Measurements from ENCODE around the gene CD96. TPM values are rescaled to one million over a fixed set of nuclear protein-coding genes. Genes with fewer than 3 reads are reported as not detected.

The CD96 gene
- total RNA-seq, 2 donors from 2014 or later, result 0.33 to 2.6 TPM

DNA sequence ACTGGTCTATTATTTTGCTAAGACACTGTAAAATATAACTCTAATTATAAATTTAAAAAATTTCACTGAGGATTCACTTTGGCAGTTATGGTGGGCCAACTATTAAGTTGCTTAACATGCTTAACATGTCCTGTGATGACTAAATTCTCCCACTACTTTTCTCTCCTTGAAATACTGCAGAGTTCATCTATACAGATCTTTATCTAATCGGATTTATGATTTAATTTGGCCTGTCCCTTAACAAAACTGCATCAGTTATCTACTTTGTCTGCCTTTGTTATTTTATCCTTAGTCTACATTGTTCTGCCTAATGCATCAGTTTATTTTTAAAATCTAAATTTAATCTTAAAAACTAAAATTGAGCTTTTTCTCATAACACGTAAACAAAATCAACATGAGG is 26.4 kb downstream of the CD96 start:
- Histone ChIP-seq H3K9me3 (no peaks in the 10 kb centered on the region), H3K27me3 (no peaks in the 10 kb centered on the region), H3K27ac (no peak overlapping the region), H3K36me3 (replicated peaks in 1 of 2; ENCODE audit: insufficient read depth in 1 of 2, low read depth in 2 of 2) (no peaks in the 10 kb centered on the region), H3K4me1 (no peaks in the 10 kb centered on the region), H3K4me3 (no peak overlapping the region)
- ATAC-seq, result no peak
- TF ChIP-seq, protein P1, sequence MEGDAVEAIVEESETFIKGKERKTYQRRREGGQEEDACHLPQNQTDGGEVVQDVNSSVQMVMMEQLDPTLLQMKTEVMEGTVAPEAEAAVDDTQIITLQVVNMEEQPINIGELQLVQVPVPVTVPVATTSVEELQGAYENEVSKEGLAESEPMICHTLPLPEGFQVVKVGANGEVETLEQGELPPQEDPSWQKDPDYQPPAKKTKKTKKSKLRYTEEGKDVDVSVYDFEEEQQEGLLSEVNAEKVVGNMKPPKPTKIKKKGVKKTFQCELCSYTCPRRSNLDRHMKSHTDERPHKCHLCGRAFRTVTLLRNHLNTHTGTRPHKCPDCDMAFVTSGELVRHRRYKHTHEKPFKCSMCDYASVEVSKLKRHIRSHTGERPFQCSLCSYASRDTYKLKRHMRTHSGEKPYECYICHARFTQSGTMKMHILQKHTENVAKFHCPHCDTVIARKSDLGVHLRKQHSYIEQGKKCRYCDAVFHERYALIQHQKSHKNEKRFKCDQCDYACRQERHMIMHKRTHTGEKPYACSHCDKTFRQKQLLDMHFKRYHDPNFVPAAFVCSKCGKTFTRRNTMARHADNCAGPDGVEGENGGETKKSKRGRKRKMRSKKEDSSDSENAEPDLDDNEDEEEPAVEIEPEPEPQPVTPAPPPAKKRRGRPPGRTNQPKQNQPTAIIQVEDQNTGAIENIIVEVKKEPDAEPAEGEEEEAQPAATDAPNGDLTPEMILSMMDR (IDR thresholded peaks at IDR 0.05), result no peak
- TF ChIP-seq POLR2A (IDR thresholded peaks at IDR 0.05), result no peak
- intact Hi-C loops (cut with DNase I), result no loop called here
- 65 to 70% methylated on average over 2 of the region's 2 CpGs for WGBS, 2 donors
- no peak for DNase-seq

DNA sequence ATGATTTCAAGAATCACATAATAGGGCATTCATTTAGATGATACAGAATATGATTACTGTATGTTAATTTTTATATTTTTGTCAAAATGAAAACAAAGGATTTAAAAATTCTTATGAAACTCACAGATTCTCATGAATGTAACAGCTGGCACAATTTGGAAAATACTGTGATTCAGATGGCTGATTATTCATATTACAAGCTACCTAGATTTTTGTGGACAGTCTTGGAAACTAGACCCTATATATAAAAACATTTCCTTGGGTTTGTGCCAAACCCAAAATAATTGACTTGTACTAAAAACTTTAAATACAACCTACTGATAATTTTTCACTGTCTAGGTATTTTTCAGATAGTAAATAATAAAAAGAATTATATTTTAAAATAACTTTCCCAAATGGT is 26.9 kb downstream of the CD96 start:
- Histone ChIP-seq H3K36me3 (replicated peaks in 1 of 2; ENCODE audit: insufficient read depth in 1 of 2, low read depth in 2 of 2) (no peaks in the 10 kb centered on the region), H3K4me1 (no peaks in the 10 kb centered on the region), H3K27ac (no peak overlapping the region), H3K27me3 (no peaks in the 10 kb centered on the region), H3K4me3 (no peak overlapping the region), H3K9me3 (no peaks in the 10 kb centered on the region)
- DNase-seq (no peak), ATAC-seq (no peak)
- TF ChIP-seq, protein P1 (IDR thresholded peaks at IDR 0.05), result no peak
- TF ChIP-seq POLR2A (IDR thresholded peaks at IDR 0.05), result no peak
- intact Hi-C loops (cut with DNase I), result no loop called here

DNA sequence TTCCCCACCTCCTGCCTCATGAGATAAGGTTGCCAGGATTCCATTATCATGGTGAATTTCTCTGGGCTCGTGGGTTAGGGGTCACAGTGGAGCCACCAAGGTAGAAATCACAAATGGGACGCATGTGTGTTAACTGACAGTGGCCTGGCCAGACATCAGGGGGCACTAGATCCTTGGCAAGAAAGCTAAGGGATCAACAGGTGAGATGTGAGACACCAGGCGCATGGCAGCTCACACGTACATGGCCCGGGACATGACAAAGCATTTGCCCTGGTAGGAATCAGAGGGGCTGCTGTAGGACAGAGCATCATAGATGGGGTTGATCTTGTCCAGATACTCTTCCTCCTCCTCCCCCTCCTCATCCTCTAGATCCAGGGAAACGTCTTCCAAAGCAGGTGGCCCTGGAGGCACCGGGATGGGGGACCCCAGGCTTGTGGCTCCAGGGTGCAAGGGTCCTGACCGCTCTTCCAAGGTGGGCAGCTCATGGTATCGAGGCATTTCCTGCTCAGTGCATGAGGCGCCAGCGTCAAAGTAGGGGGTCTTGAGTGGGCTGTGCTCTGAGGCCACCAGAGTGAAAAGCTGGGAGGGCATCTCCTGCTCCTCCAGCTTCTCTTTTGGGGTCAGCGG is 28.5 kb downstream of the CD96 start:
- intact Hi-C loops (cut with DNase I), result no loop called here
- peaks cover 0 to 4% of the 10 kb centered on the region in 2 donors for H3K27me3 ChIP-seq
- no peak overlapping the region for H3K27ac ChIP-seq
- no peaks in the 10 kb centered on the region for H3K9me3 ChIP-seq
- no peak overlapping the region for H3K4me3 ChIP-seq
- DNase-seq (no peak), ATAC-seq (no peak)
- 80 to 92% methylated on average over 12 of the region's 12 CpGs for WGBS, 2 donors
- TF ChIP-seq POLR2A (IDR thresholded peaks at IDR 0.05), result no peak
- TF ChIP-seq, protein P1 (IDR thresholded peaks at IDR 0.05), result no peak
- no peaks in the 10 kb centered on the region for H3K4me1 ChIP-seq
- H3K36me3 ChIP-seq (replicated peaks in 1 of 2; ENCODE audit: insufficient read depth in 1 of 2, low read depth in 2 of 2), result no peaks in the 10 kb centered on the region

DNA sequence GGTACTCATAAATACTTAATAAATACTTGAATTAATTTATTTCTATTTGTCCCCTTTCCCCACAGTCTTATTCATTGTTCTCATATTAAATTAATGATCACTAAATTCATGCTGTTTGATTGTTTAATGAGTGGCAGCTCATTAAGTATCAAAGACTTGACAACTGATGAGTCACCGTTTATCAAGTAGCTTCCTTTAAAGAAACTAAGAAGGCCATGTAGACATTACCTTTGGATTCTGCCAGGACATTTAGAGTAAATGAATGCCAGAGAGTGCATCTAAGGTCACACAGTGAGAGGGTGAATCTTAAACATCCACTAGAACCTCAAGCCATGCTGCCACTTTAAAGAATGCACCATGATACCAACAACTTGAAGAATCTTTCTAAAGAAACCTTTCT is 29.3 kb downstream of the CD96 start:
- Histone ChIP-seq H3K36me3 (replicated peaks in 1 of 2; ENCODE audit: insufficient read depth in 1 of 2, low read depth in 2 of 2) (no peaks in the 10 kb centered on the region), H3K27ac (no peak overlapping the region), H3K4me3 (no peak overlapping the region), H3K4me1 (no peaks in the 10 kb centered on the region), H3K9me3 (no peaks in the 10 kb centered on the region), H3K27me3 (peaks cover 0 to 4% of the 10 kb centered on the region in 2 donors)
- intact Hi-C loops (cut with DNase I), result no loop called here
- no peak for DNase-seq
- no peak for TF ChIP-seq POLR2A (IDR thresholded peaks at IDR 0.05)
- TF ChIP-seq, protein P1 (IDR thresholded peaks at IDR 0.05), result no peak
- no peak for ATAC-seq
- WGBS, 2 donors, result 71 to 80% methylated on average over 1 of the region's 1 CpG

DNA sequence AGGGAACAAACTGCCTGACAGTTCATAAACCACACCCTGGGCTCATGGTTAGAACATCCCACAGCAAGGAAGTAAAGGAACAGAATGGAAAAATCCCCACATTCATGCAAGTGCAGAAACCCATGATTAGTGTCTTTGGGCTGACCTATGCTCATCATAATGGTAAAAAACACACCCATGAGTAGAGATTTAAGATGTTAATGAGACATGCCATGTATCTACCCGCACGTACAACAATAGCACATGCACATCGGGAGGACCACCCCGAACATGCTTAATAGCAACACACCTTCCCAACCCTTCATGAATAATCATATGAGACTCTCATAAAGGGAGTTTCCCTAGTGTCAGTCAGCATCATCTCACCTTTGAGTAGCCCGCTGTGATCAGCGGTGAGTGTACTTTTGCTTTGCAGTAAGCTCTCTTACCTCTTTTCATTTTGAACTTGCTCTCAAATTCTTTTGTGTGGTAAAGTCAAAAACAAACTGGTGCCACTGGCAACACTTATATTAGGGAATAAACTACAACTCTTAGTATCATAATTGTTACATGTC is 30.0 kb downstream of the CD96 start:
- no peak for TF ChIP-seq POLR2A (IDR thresholded peaks at IDR 0.05)
- TF ChIP-seq, protein P1 (IDR thresholded peaks at IDR 0.05), result no peak
- 85 to 93% methylated on average over 6 of the region's 6 CpGs for WGBS, 2 donors
- H3K27ac ChIP-seq, result no peak overlapping the region
- ATAC-seq, result no peak
- H3K9me3 ChIP-seq, result no peaks in the 10 kb centered on the region
- no peaks in the 10 kb centered on the region for H3K4me1 ChIP-seq
- no peaks in the 10 kb centered on the region for H3K36me3 ChIP-seq (replicated peaks in 1 of 2; ENCODE audit: insufficient read depth in 1 of 2, low read depth in 2 of 2)
- H3K4me3 ChIP-seq, result no peak overlapping the region
- H3K27me3 ChIP-seq, result peaks cover 0 to 4% of the 10 kb centered on the region in 2 donors
- DNase-seq, result no peak
- intact Hi-C loops (cut with DNase I), result no loop called here

Data from body of pancreas (tissue), 4 donors.